Fibroblast of skin of scalp (primary cell): Measurements from ENCODE around the gene GNG13.
"Not testable (repeated sequence)": the region's sequence is repeated elsewhere in the genome, so short reads cannot be mapped to it uniquely, and the experiment has no call there.

Experiments used
- DNase-seq: peaks from one replicate; pipeline ENCODE4 v3.0.0-alpha.2; 2013

The GNG13 gene

DNA sequence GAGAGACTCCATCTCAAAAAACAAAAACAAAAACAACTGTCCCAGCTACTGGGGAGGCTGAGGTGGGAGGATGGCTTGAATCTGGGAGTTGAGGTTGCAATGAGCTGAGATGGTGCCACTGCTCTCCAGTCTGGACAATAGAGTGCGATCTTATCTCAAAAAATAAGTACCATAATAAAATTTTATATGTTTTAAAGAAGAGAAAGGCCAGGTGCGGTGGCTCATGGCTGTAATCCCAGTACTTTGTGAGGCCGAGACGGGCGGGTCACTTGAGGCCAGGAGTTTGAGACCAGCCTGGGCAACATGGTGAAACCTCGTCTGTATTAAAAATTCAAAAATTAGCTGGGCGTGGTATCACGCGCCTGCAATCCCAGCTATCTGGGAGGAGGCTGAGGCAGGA lies 23.7 kb downstream of the GNG13 start:
- no peak for DNase-seq

DNA sequence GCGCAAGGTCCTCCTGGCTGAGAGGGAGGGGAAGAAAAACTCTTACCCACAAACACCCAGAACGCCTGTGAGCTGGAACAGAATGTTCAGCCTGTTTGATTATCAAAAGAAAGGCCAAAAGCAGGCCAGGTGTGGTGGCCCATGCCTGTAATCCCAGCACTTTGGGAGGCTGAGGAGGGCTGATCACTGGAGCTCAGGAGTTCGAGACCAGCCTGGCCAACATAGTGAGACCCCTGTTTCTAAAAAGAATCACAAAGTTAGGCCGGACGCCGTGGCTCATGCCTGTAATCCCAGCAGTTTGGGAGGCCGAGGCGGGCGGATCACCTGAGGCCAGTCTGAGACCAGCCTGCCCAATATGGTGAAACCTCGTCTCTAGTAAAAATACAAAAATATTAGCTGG lies 24.2 kb downstream of the GNG13 start:
- DNase-seq = not testable (repeated sequence)

DNA sequence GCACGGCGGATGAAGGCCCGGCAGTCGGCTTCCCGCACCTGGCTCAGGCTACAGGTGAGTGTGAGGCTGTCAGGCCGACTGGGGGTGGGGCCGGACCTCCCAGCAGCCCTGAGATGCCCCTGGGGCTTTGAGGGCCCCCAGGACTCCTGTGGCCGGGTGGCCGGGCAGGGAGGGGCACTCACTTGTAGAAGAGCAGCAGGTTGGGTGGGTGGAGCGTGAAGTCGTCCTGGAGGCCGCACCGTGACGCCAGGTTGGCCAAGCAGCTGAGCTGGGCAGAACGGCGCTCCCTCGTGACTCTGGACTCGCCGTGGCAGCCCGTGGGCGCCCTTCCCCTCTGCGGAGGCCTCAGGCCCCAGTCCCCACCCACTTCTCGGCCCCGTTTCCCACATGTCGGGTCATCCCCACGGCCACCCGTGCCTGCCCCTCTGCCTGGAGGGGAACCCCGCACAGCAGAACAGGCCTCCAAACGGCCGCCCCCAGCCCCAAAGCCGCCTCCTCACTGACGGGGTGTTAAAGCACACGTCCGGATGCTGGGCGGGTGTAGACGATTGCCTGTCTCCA lies 25.2 kb downstream of the GNG13 start:
- no peak for DNase-seq

DNA sequence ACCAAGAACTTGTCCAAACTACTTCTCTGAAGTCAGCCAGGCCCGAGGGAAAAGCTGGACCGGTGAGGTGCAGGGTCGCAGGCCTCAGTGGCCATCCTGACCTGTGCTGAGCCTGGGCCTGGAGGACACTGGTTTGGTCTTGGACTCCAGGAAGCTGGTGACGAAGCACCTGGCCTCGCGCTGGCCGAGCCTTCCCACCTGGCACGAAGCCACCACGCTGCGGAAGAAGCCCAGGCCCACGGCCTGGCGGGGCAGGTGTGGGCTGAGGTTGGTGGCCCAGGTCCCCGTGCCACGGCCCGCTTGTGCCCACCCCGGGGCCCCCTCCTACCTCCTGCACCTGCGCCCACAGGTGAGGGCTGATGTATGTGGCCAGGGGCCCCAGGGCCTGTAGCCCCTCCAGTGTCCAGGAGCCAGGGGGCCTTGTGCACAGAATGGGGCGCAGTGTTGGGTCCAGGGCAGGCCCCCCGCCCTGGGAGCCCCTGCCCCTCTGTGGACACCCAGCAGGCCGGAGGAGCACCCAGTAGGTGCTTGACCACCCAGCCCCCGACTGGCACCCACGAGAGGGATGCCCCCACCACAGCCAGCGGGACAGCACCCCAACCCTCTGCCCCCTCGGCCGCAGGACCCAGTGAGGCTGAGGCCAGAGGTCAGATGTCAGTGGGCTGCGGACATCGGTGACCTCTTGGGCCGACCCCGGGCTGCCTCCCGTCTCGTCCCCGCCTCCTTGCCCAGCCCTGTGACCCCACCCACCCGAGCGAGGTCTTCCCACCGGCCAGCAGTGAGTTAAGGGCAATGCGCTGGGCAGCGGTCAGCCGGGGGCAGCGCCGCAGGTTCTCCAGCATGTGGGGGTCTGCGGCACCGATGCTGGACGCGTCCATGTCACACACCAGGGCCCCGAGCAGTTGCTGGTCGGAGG lies 26.2 kb downstream of the GNG13 start:
- no peak for DNase-seq

DNA sequence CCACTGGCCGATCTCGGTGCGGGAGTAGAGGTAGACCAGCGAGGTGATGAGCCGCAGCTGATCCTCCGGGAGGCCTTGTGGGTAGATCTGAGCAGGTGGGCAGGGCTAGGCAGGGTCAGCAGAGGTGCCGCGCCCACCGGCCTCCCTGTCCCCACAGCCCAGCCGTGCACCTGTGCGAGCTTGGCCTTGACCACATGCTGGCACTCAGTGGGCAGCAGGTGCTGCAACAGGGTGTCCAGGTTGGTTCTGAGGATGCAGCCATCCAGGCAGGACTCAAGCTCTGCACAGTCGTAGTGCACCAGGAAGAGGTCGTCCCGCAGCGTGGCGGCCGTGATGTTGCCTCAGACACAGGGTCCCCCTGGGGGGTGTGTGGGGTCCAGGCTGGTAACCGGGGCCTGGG lies 27.6 kb downstream of the GNG13 start:
- DNase-seq = no peak

DNA sequence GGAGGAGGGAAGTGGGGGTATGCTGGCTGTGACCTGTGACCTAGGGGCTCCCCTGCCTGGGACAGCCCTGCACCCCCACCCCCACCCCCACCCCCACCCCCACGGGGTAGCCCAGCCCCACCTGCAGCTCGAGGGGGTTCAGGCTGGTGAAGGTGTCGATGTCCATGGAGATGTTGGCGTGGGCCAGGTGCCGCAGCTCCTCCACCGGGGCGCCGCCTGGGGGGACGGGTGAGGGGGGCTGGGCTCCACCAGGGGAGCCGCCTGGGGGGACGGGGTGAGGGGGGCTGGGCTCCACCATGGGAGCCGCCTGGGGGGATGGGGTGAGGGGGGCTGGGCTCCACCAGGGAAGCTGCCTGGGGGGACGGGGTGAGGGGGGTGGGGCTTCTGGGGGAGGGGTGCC lies 30.1 kb downstream of the GNG13 start:
- DNase-seq = no peak

DNA sequence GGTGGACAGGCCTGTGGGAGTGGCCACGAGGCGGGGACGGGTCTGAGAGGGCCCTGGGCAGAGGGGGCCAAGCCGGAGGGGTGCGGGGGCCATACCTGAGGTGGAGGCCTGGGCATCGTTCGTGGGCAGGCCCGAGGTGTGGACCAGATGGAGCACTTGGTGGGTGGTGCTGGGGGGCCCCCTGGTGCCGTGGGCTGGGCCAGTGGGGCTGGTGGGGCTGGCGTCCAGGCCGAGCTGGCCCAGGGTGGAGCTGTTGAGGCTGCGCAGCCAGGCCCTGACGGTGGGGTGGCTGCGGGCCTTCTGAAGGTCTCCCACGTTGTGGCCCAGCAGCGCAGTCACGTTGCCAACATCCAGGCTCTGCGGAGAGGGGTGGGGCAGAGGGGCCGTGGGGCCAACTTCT lies 30.6 kb downstream of the GNG13 start:
- DNase-seq = no peak

DNA sequence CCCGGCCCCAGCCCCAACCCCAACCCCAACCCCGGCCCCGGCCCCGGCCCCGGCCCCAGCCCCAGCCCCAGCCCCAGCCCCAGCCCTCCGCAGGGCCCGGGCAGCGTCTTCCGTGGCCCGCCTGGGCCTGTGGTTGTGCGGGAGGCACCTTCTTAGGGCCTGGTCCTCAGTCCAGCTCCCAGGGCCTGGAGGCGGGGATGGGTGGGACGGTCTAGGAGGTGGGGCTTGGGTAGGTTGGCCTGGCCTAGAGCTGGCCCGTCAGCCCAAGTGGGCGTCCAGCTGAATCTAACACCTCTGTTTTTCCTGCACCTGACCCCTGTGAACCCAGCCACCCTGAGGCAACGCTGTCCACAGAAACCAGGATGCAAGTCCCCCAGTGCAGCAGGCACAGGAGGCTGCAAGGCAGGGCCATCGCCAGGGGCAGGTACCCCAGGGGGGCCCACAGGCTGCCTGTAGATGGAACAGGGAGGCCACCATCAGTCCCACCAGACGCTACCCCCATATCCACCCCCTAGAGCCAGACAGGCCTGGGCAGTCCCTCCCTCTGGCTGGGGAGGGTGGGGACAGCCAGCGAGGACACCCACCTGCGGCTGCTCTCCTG lies 31.2 kb downstream of the GNG13 start:
- no peak for DNase-seq

DNA sequence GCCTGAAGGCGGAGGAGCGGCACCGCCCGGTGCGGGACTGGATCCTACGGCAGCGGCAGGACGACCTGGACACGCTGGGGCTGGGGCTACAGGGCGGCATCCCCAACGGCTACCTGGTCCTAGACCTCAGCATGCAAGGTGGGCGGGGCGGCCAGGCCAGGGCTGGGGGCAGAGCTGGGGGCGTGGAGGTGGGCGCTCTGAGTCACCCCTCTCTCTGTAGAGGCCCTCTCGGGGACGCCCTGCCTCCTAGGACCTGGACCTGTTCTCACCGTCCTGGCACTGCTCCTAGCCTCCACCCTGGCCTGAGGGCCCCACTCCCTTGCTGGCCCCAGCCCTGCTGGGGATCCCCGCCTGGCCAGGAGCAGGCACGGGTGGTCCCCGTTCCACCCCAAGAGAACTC lies 32.1 kb downstream of the GNG13 start:
- DNase-seq = no peak

DNA sequence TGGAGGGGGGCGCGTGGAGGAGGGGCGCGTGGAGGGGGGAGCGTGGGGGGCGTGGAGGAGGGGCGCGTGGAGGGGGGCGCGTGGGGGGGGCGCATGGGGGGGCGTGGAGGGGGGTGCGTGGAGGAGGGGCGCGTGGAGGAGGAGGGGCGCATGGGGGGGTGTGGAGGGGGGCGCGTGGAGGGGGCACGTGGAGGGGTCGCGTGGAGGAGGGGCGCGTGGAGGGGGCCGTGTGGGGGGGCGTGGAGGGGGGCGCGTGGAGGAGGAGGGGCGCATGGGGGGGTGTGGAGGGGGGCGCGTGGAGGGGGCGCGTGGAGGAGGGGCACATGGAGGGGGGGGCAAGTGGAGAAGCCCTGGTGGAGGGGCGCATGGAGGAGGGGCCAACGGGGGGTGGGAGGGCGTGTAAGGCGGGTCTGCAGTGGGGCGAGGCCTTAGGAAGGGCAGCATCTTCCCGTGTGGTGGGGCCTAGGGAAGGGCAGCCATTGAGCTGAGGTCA lies 32.7 kb downstream of the GNG13 start:
- DNase-seq = no peak

DNA sequence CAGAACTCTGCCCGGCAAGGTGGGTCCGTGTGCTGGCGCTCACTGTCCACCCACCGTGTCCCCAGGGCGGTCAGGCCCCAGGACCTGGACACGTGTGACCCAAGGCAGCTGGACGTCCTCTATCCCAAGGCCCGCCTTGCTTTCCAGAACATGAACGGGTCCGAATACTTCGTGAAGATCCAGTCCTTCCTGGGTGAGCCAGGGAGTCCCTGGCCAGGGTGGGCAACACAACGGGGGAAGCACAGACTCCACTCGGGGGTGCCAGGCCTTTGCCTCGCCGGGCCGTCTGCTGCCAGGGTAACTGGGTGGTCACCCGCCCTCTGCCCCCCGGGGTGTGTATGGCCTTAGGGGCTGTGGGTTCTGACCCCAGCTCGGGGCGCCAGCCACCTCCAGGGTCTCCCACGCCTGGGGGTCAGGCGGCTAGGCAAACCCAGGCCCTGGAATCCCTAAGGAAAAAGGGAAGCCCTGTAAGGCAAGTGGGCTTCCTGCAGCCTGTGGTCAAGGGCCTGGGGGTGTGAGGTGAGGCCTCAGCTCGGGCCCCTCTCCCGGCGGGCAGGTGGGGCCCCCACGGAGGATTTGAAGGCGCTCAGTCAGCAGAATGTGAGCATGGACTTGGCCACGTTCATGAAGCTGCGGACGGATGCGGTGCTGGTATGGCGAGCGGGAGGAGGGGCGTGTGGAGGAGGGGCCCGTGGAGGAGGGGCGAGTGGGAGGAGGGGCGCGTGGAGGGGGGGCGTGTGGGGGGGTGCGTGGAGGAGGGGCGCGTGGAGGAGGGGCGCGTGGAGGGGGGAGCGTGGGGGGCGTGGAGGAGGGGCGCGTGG lies 33.5 kb downstream of the GNG13 start:
- no peak for DNase-seq

DNA sequence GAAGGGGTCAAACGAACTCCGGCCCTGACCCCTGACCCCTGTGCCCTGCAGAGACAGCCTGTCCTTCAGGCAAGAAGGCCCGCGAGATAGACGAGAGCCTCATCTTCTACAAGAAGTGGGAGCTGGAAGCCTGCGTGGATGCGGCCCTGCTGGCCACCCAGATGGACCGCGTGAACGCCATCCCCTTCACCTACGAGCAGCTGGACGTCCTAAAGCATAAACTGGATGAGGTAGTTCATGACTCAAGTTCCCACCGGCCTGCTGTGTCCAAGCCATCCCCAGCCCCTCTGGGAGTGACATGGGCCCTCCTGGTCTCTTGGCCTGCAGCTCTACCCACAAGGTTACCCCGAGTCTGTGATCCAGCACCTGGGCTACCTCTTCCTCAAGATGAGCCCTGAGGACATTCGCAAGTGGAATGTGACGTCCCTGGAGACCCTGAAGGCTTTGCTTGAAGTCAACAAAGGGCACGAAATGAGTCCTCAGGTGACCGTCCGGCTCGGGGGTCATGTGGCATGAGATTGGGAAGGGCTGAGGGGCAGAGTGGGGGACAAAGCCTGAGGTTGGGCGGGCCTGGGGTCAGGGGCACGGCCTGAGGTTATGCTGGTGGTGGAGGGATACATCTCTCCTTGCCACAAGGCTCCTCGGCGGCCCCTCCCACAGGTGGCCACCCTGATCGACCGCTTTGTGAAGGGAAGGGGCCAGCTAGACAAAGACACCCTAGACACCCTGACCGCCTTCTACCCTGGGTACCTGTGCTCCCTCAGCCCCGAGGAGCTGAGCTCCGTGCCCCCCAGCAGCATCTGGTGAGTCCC lies 34.3 kb downstream of the GNG13 start:
- no peak for DNase-seq

DNA sequence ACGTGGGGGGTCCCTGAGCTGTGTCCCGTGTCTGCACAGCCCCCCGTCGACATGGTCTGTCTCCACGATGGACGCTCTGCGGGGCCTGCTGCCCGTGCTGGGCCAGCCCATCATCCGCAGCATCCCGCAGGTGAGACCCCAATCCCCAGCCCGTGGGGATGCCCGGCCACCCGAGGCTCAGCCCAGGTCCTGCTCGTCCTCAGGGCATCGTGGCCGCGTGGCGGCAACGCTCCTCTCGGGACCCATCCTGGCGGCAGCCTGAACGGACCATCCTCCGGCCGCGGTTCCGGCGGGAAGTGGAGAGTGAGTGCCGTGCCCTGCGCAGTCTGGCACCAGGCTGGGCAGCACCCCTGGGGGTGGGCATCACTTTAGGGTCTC lies 35.1 kb downstream of the GNG13 start:
- DNase-seq = no peak

DNA sequence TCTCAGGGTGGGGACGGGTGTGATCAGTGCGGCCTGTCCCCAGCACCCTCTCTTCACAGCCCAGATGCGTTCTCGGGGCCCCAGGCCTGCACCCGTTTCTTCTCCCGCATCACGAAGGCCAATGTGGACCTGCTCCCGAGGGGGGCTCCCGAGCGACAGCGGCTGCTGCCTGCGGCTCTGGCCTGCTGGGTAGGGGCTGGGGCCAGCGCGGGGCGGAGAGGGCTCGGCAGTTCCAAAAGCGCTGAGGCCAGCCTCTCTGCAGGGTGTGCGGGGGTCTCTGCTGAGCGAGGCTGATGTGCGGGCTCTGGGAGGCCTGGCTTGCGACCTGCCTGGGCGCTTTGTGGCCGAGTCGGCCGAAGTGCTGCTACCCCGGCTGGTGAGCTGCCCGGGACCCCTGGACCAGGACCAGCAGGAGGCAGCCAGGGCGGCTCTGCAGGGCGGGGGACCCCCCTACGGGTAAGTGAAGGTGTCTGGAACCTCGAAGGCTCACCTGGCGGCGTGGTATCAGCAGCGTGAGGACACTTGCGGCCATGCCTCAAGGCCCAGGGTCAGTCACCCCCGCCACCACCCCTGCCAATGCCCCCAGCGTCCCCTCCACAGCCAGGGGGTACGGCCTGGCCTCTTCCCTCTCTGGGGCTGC lies 35.6 kb downstream of the GNG13 start:
- DNase-seq = no peak

DNA sequence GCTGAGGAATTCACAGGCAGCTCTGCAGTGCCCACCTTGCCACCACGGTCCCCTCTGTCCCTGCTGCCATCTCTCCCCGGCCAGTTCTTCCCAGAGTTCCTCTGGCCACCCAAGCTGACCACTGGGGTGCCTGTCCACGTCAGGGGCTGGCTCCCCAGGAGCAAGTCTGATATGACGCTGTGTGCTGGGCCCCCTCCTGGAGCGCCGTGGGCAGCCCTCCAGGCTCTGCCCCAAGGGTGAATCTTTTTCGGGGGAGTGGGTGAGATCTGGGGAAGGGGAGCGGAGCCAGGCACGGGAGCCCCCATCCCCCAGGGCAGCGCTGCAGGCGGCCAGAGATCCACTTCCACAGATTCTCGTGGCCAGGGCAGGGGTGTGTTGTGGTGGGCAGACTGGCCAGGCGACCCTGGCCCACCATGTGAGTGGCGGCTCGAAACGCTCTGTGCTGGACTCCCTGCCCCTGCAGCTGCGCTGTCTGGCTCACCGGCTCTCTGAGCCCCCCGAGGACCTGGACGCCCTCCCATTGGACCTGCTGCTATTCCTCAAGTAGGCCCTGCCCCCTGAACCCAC lies 36.3 kb downstream of the GNG13 start:
- no peak for DNase-seq

DNA sequence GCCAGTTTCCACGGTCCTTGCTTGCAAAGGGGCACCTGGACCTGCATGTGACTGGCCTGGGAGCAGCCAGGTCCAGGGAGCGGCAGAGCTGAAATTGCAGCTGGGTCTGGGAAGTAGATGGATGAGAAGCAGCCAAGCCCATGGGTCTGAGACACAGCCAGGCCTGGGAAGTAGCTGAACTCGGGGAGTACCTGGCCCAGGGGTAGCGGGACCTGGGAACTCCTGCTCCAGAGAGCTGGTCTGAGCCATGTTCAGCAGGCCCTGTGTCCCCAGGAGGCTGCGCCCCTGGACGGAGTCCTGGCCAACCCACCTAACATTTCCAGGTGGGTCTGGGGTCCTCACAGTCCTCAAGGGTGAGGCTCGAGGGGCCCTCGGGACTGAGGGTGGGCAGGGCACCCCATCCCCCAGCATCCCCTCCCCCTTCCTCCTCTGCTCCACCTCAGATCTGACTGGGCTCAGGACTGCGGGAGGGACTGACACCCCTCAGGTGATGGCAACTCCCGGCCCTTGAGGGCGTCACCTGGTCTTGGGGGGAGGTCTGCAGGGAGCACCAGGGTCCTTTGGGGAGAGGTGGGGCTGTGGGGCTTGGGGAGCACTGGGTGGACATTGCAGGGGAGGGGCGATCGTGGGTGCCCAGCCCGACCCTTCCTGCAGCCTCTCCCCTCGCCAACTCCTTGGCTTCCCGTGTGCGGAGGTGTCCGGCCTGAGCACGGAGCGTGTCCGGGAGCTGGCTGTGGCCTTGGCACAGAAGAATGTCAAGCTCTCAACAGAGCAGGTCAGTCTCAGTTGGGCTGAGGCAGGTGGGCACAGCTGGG lies 37.0 kb downstream of the GNG13 start:
- no peak for DNase-seq

DNA sequence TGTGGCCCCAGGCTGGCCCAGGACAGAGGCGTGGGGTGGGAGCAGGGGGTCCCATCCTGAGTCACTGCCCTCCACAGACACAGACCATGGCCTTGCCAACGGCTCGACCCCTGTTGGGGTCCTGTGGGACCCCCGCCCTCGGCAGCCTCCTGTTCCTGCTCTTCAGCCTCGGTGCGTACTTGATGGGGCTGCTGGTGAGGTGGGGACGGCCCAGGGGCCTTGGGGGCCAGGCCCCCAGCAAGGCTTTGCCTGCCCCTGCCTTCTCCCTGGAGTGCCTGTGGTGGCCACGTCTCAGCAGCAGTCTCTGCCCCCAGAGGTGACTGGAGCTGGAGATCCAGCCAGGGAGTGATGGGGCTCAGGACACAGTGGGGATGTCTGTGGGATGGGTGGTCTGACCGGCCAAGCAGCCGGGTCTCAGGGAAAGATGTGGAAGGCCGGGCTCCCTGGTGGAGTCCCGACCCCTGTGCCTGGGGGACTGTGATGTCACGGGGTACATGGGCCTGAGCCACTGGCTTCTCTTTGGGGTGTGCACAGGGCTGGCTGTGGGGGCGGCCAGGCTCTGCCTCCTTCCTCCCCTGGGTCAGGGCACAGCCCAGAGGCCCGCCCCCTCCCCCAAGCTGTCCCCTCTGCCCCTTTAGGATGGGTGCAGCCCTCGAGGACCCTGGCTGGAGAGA lies 37.8 kb downstream of the GNG13 start:
- no peak for DNase-seq

DNA sequence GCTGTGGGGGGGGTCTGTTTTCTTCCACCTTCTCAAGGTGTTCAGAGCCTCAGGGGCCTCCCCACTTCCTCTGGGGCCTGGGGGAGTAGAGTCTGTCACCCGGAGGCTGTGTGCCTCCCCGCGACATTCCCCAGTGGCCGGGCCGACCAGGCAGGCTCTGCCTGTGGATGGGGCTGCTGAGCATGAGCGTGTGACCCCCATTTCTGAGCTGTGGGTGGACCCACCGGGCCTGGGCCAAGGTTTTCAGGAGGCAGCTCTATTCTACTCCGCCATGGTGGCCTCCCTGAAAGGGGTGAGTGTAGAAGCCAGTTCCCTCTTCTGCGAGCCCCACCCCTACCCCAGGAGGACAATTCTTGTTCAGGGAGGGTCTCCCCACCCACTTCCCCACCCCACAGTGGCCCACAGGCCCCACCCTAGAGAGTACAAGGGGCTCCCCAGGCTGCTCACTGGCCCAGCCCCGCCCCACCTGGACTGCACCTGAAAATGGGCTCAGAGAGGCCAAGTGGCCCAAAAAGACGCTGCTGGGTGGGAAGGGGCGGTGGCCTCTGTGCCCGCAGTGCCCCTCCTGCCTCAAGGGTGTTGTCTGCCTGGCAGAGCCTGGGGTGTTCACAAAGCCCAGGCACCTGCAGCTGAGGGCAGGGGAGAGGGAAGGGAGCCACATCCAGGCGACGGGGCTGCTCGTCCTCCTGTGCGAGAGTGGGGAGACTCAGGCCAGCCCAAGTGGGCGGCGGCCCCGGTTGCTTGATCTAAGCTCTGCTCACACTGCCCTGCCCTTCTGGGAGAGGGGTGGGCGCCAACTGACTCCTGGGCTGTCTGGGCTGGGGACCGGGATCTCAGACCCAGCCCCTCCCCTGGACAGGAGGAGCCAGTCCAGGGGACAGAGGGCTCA lies 38.7 kb downstream of the GNG13 start:
- DNase-seq = no peak
